Esophagus muscularis mucosa (tissue), 4 donors: ENCODE results near the gene MAN1C1.

Experiments
- CTCF ChIP-seq, 3 experiments: fragments of 200-600 bp in 2 of 3; fragments of 450-650 bp in 1 of 3; sonication (generic) in 2 of 3; IDR thresholded peaks; one replicate each; pipeline ENCODE4 v1.5.1; 2017 to 2019; ENCODE audit warnings: antibody characterized with exemption in 3 of 3, mild to moderate bottlenecking in 2 of 3, moderate library complexity in 1 of 3
- EP300 ChIP-seq: sonication (generic); formaldehyde crosslinking; IDR thresholded peaks from one replicate; pipeline ENCODE4 v1.6.1; 2017; ENCODE audit warnings: antibody characterized with exemption
- POLR2A ChIP-seq: fragments of 450-650 bp; IDR thresholded peaks from one replicate; pipeline ENCODE4 v1.6.1; 2017; ENCODE audit warnings: antibody characterized with exemption, moderate library complexity, mild to moderate bottlenecking, low read depth
- POLR2AphosphoS5 ChIP-seq, 2 donors: sonication (generic); formaldehyde crosslinking; IDR thresholded peaks; one replicate each; pipeline ENCODE4 v1.6.1; 2017; ENCODE audit warnings: antibody characterized with exemption in 2 of 2

GRCh38 chr1:25689686-25690381, 73.2 kb downstream of the MAN1C1 start:
- TF ChIP-seq EP300, result no peak
- TF ChIP-seq CTCF (IDR thresholded peaks at IDR 0.05), result no peak
- no peak for TF ChIP-seq POLR2A
- no peak for TF ChIP-seq POLR2AphosphoS5 (IDR thresholded peaks at IDR 0.05)
